Upper lobe of left lung (tissue), 4 donors: Measurements from ENCODE around the gene TBC1D16.

Source experiments
- POLR2A ChIP-seq, 4 donors: fragments of 450-650 bp; IDR thresholded peaks; one replicate each; pipeline ENCODE4 v1.5.1; 2016 to 2017; ENCODE audit warnings: antibody characterized with exemption in 4 of 4, mild to moderate bottlenecking in 2 of 4
- POLR2AphosphoS5 ChIP-seq, 2 donors: sonication (generic); formaldehyde crosslinking; IDR thresholded peaks; one replicate each; pipeline ENCODE4 v1.5.1; 2017; ENCODE audit warnings: antibody characterized with exemption in 2 of 2
- TF ChIP-seq, protein P1 (sequence below), 6 experiments: fragments of 450-650 bp in 4 of 6; fragments of 200-600 bp in 2 of 6; sonication (generic) in 2 of 6; IDR thresholded peaks; one replicate each; pipeline ENCODE4 v1.5.1; 2016 to 2019; ENCODE audit warnings: antibody characterized with exemption in 6 of 6

DNA sequence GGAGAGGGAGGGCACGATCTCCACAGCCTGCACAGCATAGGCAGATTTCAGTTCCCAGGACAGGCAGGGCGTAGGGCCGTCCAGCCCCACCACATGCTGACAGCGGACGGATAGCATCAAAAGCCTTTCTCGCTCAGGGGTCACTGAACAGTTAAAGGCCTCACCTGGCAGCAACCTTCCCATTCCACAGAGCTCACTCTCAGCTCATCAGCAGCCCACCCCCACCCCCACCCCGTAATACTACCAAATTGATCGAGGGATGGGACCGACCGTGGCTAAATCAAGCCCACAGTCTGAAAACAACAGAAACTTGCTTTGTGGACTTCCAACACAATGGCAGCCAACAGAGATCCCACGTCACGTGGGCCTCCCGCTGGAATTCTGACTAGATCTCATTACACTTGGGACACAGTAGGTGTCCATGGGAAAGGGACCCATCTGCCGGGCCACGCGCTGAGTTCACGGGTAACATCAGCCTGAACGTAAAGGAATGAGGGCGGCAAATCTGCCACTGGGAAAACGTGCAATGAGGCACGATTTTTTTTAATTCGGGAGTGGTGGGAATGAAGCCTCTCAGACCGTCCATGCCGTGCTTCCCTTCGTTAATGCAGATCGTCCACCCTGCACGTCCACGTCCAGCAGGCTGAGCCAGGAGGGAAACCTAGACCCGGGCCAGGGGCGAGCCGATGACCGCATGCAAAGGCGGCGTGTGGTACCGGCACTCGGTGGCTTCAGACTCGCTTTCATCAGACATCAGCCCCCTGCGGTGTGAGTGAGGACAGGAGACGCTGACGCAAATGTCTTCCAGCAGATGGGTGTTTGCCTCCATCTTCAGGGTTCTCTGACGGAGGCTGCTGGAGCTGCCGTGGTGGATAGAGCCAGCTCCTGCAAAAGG is 92.1 kb downstream of the TBC1D16 start:
- TF ChIP-seq, protein P1, sequence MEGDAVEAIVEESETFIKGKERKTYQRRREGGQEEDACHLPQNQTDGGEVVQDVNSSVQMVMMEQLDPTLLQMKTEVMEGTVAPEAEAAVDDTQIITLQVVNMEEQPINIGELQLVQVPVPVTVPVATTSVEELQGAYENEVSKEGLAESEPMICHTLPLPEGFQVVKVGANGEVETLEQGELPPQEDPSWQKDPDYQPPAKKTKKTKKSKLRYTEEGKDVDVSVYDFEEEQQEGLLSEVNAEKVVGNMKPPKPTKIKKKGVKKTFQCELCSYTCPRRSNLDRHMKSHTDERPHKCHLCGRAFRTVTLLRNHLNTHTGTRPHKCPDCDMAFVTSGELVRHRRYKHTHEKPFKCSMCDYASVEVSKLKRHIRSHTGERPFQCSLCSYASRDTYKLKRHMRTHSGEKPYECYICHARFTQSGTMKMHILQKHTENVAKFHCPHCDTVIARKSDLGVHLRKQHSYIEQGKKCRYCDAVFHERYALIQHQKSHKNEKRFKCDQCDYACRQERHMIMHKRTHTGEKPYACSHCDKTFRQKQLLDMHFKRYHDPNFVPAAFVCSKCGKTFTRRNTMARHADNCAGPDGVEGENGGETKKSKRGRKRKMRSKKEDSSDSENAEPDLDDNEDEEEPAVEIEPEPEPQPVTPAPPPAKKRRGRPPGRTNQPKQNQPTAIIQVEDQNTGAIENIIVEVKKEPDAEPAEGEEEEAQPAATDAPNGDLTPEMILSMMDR (IDR thresholded peaks at IDR 0.05), result no peak
- TF ChIP-seq POLR2A (IDR thresholded peaks at IDR 0.05) (no peak), POLR2AphosphoS5 (IDR thresholded peaks at IDR 0.05) (no peak)
